Endothelial cell of umbilical vein (primary cell): ENCODE data around the gene MMP2. TPM values are rescaled to one million over a fixed set of nuclear protein-coding genes. Genes with fewer than 3 reads are reported as not detected.
A peak's percentile ranks its signal among the peaks of the same experiment; 100 is the strongest.

Experiments
- BruUV-seq: library from RNA; stranded (reverse); fragments of 400-500 nt; replicated peaks from 2 replicates; lab custom pipeline; 2021; lab: Mats Ljungman, UMichigan
- CTCF ChIA-PET: fragments of 300-600, 350-600 bp; sonication (Branson Sonifier 250); formaldehyde crosslinking; loops from one replicate; lab custom pipeline; 2021; ENCODE audit warnings: antibody characterized with exemption, inconsistent platforms; lab: Charles Lee
- POLR2A ChIA-PET: fragments of 300-600, 350-600 bp; sonication (Branson Sonifier 250); formaldehyde crosslinking; loops from one replicate; lab custom pipeline; 2021; ENCODE audit warnings: antibody characterized with exemption, inconsistent platforms; lab: Charles Lee
- DNase-seq: peaks from one replicate; pipeline ENCODE4 v3.0.0-alpha.2; 2011; ENCODE audit warnings: low read depth, low spot score
- FAIRE-seq: peaks from 2 replicates; lab custom pipeline; 2011; peaks lifted over from hg19 to GRCh38; lab: Jason Lieb, UNC
- H2AFZ ChIP-seq: 2 replicates; pipeline ENCODE4 v1.6.0; 2012; ENCODE audit warnings: low read depth, low read length, control low read depth, inconsistent platforms
- H3K27ac ChIP-seq: 2 replicates; pipeline ENCODE4 v1.5.1; 2011; ENCODE audit warnings: low read depth, mild to moderate bottlenecking, control low read depth, low read length, moderate library complexity; ENCODE audit not compliant: insufficient read depth
- H3K27me3 ChIP-seq, 2 experiments: 2 replicates each; pipeline versions ENCODE4 v1.6.0 to v1.6.1; 2011; ENCODE audit warnings: low read length in 2 of 2, mixed read lengths in 1 of 2; ENCODE audit not compliant: control insufficient read depth in 2 of 2, insufficient read depth in 2 of 2
- H3K36me3 ChIP-seq, 2 experiments: 2 replicates in 1 of 2; 3 replicates in 1 of 2; pipeline ENCODE4 v1.5.1; 2011; ENCODE audit warnings: low read length in 2 of 2, mild to moderate bottlenecking in 1 of 2, moderate library complexity in 1 of 2; ENCODE audit not compliant: control insufficient read depth in 2 of 2, insufficient read depth in 2 of 2; ENCODE audit errors: extremely low read depth in 1 of 2
- H3K4me1 ChIP-seq: 3 replicates; pipeline ENCODE4 v1.5.1; 2011; ENCODE audit warnings: mild to moderate bottlenecking, low read length; ENCODE audit not compliant: control insufficient read depth, insufficient read depth; ENCODE audit errors: extremely low read depth
- H3K4me2 ChIP-seq: 2 replicates; pipeline ENCODE4 v1.6.1; 2011; ENCODE audit warnings: low read length, control low read depth, mixed read lengths; ENCODE audit not compliant: insufficient read depth
- H3K4me3 ChIP-seq, 3 experiments: fragments of 200-600 bp in 1 of 3; sonication (generic), shearing (Covaris generic) in 1 of 3; replicated peaks in 1 of 3; 2 replicates each; pipeline ENCODE4 v1.5.1; 2011 to 2016; ENCODE audit warnings: control low read depth in 3 of 3, low read length in 3 of 3, mild to moderate bottlenecking in 2 of 3, inconsistent platforms in 1 of 3, low read depth in 1 of 3, moderate library complexity in 1 of 3; ENCODE audit not compliant: insufficient read depth in 1 of 3
- H3K79me2 ChIP-seq: 2 replicates; pipeline ENCODE4 v1.6.0; 2012; ENCODE audit warnings: low read length, inconsistent platforms; ENCODE audit not compliant: control insufficient read depth, insufficient read depth
- H3K9ac ChIP-seq: replicated peaks from 2 replicates; pipeline ENCODE3; 2011; ENCODE audit warnings: low read length, control low read depth; ENCODE audit not compliant: insufficient read depth; ENCODE audit errors: extremely low read depth
- H3K9me1 ChIP-seq: replicated peaks from 3 replicates; pipeline ENCODE4 v1.6.0; 2011; ENCODE audit warnings: mild to moderate bottlenecking, low read length; ENCODE audit not compliant: control insufficient read depth, insufficient read depth; ENCODE audit errors: extremely low read depth
- H3K9me3 ChIP-seq: replicated peaks from 2 replicates; pipeline ENCODE4 v1.5.1; 2012; ENCODE audit warnings: low read length, inconsistent platforms; ENCODE audit not compliant: control insufficient read depth, insufficient read depth
- H4K20me1 ChIP-seq: replicated peaks from 2 replicates; pipeline ENCODE3; 2011; ENCODE audit warnings: mild to moderate bottlenecking, low read length; ENCODE audit not compliant: control insufficient read depth, insufficient read depth; ENCODE audit errors: extremely low read depth
- EZH2 ChIP-seq: IDR thresholded peaks from 2 replicates; pipeline ENCODE4 v1.6.1; 2012; ENCODE audit warnings: borderline replicate concordance, low read depth, mild to moderate bottlenecking, moderate library complexity, low read length, inconsistent platforms; ENCODE audit not compliant: severe bottlenecking
- FOS ChIP-seq: IDR thresholded peaks from 2 replicates; pipeline ENCODE4 v1.6.1; 2011; ENCODE audit warnings: mild to moderate bottlenecking, low read length, moderate library complexity, borderline replicate concordance; ENCODE audit not compliant: insufficient read depth
- GATA2 ChIP-seq: IDR thresholded peaks from 2 replicates; pipeline ENCODE4 v1.7.0; 2011; ENCODE audit warnings: low read depth, mild to moderate bottlenecking, moderate library complexity, mixed read lengths, low read length; ENCODE audit not compliant: insufficient read length, insufficient read depth
- JUN ChIP-seq: IDR thresholded peaks from 2 replicates; pipeline ENCODE4 v1.6.1; 2011; ENCODE audit warnings: borderline replicate concordance, low read depth; ENCODE audit not compliant: insufficient read length, insufficient read depth
- MYC ChIP-seq: IDR thresholded peaks from one replicate; pipeline ENCODE4 v1.6.1; 2011; ENCODE audit warnings: mild to moderate bottlenecking, low read depth, low read length
- POLR2A ChIP-seq: IDR thresholded peaks from 2 replicates; pipeline ENCODE4 v1.6.1; 2012; ENCODE audit warnings: low read depth, mild to moderate bottlenecking, control low read depth, low read length
- POLR2AphosphoS5 ChIP-seq: IDR thresholded peaks from 2 replicates; pipeline ENCODE4 v1.6.1; 2012; ENCODE audit warnings: low read depth, mild to moderate bottlenecking, control low read depth, low read length, moderate library complexity; ENCODE audit not compliant: insufficient read depth
- dilution Hi-C: fragments of 300-500 bp; cut with MboI; formaldehyde crosslinking; loops from one replicate; pipeline ENCODE4 v1.15.0; 2019; ENCODE audit warnings: low sequenced_read_pairs; ENCODE audit not compliant: extremely low pct_ligation_motif_present
- intact Hi-C: fragments of 100-400 bp; cut with micrococcal nuclease; formaldehyde crosslinking; loops from one replicate; pipeline ENCODE4 v1.10.0; 2022
- polyA plus RNA-seq, 4 experiments: library from polyadenylated mRNA; depleted of rRNA in 3 of 4; stranded (reverse) in 3 of 4; unstranded in 1 of 4; fragments of >200 nt; gene quantifications; 2 replicates each; pipeline versions ENCODE4 v1.2.1 to v1.2.3, GENCODE V29; 2011 to 2012; ENCODE audit warnings: missing spikeins in 1 of 4
- total RNA-seq: library from RNA; stranded (reverse); gene quantifications from 2 replicates; pipeline ENCODE4 v1.2.3, GENCODE V29; 2021
- TF ChIP-seq, protein P1 (sequence below), 2 donors: IDR thresholded peaks; 1 replicate in 1 of 2; 2 replicates in 1 of 2; pipeline ENCODE4 v1.5.1; 2011; ENCODE audit warnings: low read length in 2 of 2, mild to moderate bottlenecking in 2 of 2, moderate library complexity in 2 of 2, control low read depth in 1 of 2, inconsistent platforms in 1 of 2, low read depth in 1 of 2; ENCODE audit not compliant: insufficient read depth in 1 of 2; ENCODE audit errors: extremely low read depth in 1 of 2
- TF ChIP-seq, protein P2 (sequence below): IDR thresholded peaks from 2 replicates; pipeline ENCODE4 v1.6.1; 2011; ENCODE audit not compliant: insufficient read depth, insufficient read length

Gene MMP2
- total and polyA plus RNA-seq, 2 donors (not counting 3 experiments of a cell fraction or from before 2014, with no cell fraction given), result 771 to 1,508 TPM

DNA sequence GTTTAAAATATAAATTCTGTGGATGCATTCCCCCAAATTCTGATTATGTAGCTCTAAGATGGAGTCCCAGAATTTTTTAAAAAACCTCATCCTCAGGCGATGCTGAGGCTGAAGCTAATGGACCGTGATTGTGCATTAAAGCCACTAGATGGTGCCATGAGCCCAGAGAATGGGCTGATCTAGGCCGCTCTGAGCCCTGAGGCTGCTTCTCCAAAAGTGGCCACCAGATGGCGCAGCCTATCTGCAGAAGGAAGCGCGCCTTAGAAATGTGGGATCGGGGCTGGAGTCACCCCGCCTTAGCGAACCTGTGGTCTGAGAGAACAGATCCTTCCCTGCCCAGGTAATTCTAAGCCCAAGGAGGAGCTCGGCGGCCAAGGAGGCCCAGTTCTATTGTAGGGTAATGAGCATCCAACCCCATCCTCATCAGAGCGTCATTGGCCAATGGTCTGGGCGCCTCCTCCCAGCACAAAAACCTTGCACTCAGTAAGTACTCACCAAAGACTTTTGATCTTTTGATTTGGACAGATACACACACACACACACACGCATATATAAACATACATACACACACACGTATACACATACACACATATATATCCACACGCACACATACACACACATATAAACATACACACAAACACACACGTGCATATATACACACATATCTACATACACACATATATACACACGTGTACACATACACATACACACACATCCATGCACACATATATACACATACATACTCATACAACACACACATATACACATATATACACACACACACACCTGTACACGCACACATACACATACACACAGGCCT, 13.7 kb upstream of the MMP2 start:
- DNase-seq (peak; percentile 83), FAIRE-seq (peak; percentile 94)
- no peak overlapping the region for H3K27ac ChIP-seq
- H2AFZ ChIP-seq, result no peak overlapping the region
- no TSS peak for BruUV-seq
- CTCF ChIA-PET, result interaction anchor here (0.5 to 6.2 kb wide), 78 partner anchors 9 to 1929 kb away, joined by 3 to 408 read pairs (median 4); partner anchors contain the start of gene MMP2
- intact Hi-C loops (loop anchor here (1.0 to 10.0 kb wide), 11 partner anchors 30 to 1910 kb away; partner anchors contain the start of gene LPCAT2), dilution Hi-C loops (no loop called here)
- no peaks in the 10 kb centered on the region for H4K20me1 ChIP-seq
- no peaks in the 10 kb centered on the region for H3K79me2 ChIP-seq
- H3K27me3 ChIP-seq, result peaks cover 0 to 6% of the 10 kb centered on the region in 2 experiments
- TF ChIP-seq, protein P1, sequence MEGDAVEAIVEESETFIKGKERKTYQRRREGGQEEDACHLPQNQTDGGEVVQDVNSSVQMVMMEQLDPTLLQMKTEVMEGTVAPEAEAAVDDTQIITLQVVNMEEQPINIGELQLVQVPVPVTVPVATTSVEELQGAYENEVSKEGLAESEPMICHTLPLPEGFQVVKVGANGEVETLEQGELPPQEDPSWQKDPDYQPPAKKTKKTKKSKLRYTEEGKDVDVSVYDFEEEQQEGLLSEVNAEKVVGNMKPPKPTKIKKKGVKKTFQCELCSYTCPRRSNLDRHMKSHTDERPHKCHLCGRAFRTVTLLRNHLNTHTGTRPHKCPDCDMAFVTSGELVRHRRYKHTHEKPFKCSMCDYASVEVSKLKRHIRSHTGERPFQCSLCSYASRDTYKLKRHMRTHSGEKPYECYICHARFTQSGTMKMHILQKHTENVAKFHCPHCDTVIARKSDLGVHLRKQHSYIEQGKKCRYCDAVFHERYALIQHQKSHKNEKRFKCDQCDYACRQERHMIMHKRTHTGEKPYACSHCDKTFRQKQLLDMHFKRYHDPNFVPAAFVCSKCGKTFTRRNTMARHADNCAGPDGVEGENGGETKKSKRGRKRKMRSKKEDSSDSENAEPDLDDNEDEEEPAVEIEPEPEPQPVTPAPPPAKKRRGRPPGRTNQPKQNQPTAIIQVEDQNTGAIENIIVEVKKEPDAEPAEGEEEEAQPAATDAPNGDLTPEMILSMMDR (IDR thresholded peaks at IDR 0.05; ENCODE audit: extremely low read depth in 1 of 2, insufficient read depth in 1 of 2, low read depth in 1 of 2, low read length in 2 of 2), result peak; percentile 98 to 99
- no peak for TF ChIP-seq POLR2AphosphoS5
- peaks cover under 1% of the 10 kb centered on the region for H3K4me1 ChIP-seq
- H3K9ac ChIP-seq, result no peak overlapping the region
- POLR2A ChIA-PET, result interaction anchor here (0.9 kb wide), 1 partner anchor 237 kb away, joined by 5 read pairs; no protein-coding TSS in a partner anchor
- H3K4me2 ChIP-seq, result no peak overlapping the region
- H3K9me3 ChIP-seq, result no peaks in the 10 kb centered on the region
- no peak overlapping the region for H3K4me3 ChIP-seq
- H3K36me3 ChIP-seq, result no peaks in the 10 kb centered on the region
- H3K9me1 ChIP-seq, result no peaks in the 10 kb centered on the region

DNA sequence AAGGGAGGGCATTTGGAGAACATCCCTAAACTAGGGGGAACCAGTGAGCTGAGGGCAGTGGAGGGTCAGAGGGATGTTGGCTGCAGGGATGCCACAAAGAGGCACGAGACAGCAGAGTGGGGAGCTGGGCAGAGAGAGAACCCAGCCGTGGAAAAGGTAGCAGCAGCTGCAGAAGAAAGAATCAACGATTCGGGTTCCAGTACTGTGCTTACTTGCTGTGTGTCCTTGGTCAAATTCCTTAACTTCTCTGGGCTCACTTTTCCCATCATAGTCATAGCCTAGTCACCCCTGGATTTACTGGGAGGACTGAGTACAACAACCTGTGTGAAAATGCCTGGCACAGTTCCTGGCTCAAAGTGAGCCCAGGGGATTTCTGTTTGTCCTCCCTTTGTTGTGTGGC, 12.8 kb upstream of the MMP2 start:
- no peak for DNase-seq
- Histone ChIP-seq H3K9ac (no peak overlapping the region), H4K20me1 (no peaks in the 10 kb centered on the region), H3K79me2 (no peaks in the 10 kb centered on the region), H3K4me1 (peaks cover 9% of the 10 kb centered on the region), H2AFZ (no peak overlapping the region), H3K27ac (no peak overlapping the region), H3K27me3 (peaks cover 0 to 3% of the 10 kb centered on the region in 2 experiments), H3K9me3 (no peaks in the 10 kb centered on the region), H3K4me2 (no peak overlapping the region), H3K4me3 (no peak overlapping the region), H3K36me3 (no peaks in the 10 kb centered on the region), H3K9me1 (no peaks in the 10 kb centered on the region)
- POLR2A ChIA-PET, result no interaction called here
- no peak for FAIRE-seq
- TF ChIP-seq, protein P1 (IDR thresholded peaks at IDR 0.05; ENCODE audit: extremely low read depth in 1 of 2, insufficient read depth in 1 of 2, low read depth in 1 of 2, low read length in 2 of 2), result no peak
- TF ChIP-seq EZH2 (no peak), MYC (no peak), POLR2A (no peak), FOS (no peak), GATA2 (no peak), POLR2AphosphoS5 (no peak), JUN (no peak)
- TF ChIP-seq, protein P2, sequence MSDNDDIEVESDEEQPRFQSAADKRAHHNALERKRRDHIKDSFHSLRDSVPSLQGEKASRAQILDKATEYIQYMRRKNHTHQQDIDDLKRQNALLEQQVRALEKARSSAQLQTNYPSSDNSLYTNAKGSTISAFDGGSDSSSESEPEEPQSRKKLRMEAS, result no peak
- CTCF ChIA-PET, result interaction anchor here (0.7 to 6.2 kb wide), 8 partner anchors 9 to 236 kb away, joined by 3 to 408 read pairs (median 6); no protein-coding TSS in a partner anchor
- BruUV-seq, result no TSS peak
- dilution Hi-C loops (no loop called here), intact Hi-C loops (loop anchor here (10.0 kb wide), 1 partner anchor 1911 kb away; no protein-coding TSS in a partner anchor)
